GM19023 (cell line): ENCODE measurements around the gene PSD2.
A peak's percentile ranks its signal among the peaks of the same experiment; 100 is the strongest.

Experiments
- ATAC-seq: cut with Tn5 transposase; IDR thresholded peaks from one replicate; pipeline ENCODE4 v1.9.1; 2021; ENCODE audit warnings: mild to moderate bottlenecking, moderate library complexity; ENCODE audit not compliant: unreplicated experiment

Gene PSD2

DNA sequence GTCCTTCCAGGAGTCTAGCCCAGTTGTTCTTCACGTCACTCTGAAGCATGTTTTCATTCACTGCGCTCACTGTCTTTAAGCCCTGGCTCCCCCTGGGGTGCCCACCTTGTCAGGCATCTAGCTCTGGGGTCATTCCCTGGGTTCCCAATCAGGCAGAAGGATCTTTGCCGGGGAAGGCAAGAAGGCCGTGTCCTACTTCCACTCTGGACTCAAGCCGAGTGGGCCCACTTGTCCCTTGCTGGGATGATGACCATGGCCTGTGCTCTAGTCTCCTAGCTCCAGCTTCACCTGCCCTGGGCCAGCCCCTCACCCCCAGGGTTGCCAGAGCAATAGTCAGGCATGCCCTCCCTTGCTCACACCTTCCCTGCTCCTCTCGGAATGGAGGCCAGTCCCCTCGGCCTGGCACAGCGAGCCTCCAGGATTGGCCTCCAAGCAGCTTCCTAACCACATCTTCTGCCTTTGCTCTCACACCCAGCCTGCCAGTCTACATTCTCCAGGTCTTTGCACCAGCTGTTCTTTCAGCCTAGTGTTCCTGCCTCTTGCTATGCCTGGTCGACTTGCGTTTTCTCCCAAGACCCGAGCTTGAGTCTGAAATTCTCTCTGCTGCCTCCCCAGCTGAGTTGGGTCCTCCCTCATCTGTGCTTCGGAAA, 32.2 kb upstream of the PSD2 start:
- no peak for ATAC-seq

DNA sequence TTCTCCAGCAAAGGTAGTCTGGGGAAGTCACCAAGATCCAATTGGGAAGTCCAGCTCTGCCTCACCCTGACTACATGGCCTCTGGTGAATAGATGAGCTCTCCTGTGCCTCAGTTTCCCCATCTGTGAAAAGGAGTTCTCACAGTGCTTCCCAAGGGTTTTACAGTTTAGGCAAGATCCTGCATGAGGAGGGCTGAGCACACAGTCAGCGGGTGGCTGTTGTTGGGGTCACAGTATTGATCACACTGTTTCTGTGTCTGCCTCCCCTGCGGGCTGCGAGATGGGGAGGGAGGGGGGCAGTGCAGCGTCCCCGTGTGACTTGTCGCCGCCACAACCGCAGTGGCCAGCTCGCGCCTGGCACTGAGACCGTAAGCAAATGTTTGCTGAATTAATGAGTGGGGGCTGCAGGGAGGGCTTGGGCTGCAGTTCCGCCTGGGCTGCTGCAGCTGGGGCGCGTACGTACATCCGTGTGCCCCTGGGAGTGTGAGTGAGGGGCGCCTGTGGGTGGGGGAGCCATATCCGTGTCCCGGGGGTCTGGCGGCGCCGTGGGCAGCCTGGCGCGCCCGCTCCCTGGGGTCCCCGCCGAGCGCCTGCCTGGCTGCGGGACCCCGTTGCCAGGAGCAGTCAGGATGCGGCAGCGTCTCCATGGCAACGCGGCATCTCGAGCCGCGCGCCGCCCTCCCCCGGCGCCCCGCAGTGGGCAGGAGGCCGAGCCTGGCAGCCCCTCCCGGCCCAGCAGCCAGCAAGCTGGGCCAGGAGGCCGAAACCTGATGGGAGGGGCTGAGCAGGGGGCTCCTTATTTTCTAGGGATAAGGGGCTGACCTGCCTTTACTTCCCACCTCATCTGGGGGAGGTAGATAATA, 31.4 kb upstream of the PSD2 start:
- ATAC-seq, result no peak

DNA sequence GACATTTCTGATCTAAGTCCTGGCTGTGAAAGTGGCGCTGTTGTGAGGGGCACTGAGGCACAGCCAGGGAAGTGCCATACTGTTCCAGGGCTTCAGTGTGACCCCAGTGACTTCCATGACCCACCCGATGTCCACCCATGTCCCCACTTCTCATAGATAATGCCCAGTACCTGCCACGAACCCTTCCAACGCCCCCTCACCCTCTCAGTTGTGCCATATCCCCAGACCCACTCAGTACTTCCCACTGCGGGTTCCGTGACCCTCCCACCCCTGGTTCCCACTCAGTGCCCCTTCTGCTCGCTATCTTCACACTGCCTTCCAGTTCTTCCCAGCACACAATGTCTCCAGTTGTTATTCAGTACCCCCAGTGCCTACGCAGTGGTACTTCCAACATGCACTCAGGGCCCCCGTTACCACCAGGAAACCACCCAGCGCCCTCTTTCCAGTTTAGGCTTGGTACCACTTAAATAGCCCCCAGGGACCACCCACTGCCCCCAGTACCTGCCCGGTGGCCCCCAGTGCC, 30.7 kb upstream of the PSD2 start:
- no peak for ATAC-seq

DNA sequence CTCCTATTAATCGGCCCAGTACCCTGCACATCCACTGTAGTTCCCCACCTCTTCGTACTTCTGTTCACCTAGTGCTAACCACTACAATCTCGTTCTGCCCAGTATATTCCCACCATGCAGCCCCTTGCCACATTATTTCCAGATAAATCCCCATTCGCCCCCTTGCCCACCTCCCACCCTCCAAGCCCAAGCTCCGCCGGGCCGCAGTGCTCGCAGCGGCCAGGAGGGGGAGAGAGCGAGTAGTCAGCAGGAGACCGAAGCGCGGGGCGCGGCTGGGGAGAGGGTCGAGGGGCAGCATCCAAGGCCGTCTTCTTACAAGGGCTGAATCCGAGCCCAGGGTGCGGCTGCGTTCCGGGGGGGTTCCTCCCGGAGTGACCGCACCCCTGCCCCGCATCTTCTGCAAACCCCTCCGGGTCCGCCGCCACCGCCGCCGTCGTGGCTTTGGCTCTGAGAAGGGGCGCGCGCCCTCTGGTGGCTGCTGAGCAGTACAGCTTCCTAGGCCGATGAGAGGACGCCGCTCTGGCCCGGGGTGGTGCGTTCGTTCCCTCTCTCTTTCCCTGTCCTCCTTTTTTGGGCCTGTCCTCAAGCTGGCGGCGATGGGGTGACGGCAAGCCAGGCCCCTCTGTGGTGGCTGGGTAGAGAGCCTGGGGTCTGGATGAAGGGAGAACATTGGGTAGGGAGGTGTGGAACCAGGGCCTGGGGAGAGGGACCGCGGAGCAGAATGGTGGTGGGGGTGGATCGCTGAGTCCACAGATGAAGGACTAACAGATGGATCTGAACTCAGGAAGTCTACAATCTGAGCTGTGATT, 30.0 kb upstream of the PSD2 start:
- ATAC-seq, result peak; percentile 81

DNA sequence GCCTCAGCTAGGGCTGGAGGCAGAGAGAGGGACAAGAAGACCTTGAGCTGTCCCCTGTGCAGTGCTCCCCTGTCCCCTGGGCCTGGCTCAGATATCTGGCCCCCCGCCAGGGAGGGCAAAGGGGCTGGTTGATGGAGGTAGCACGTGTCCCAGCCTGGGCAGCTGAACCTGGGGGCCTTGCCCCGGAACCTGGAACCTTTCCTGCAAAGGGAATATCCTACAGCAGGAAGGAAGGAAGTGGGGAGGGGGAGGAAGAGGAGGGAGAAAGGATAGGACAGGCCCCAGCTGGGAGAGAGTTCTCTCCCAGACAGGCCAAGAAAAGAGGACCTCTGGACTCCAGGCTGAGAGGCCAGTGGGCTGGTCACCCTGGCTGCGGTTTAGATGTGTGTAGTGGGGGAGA, 27.6 kb upstream of the PSD2 start:
- ATAC-seq, result no peak

DNA sequence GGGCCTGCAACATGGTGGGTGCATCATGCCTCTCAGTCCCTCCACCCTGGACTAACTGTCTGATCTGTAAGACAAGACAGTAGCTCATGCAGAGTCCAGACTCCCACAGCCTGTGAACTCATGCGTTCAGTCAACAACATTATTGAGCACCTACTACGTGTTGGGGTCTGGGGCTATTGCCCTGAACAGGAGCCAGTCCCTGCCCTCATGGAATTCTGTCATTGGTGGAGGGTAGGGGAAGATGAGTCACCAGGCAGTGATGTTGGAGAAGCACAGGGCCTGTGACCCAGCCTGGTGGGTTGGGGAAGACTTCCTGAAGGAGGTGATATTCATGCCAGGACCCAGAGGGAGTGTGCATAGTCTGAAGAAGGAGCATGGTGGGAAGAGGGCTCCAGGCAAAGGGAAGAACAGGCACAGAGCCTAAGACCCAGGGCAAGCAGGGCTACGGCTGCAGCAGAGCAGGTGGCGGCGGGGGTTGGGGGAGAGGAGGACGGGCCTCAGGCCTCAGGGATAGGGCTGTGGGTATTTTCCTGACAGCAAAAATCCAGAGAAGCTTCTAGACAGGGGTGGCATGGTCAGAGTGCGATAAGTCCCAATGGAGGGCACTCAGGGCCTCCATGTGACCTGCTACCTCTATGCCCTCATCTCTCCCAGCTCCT, 26.7 kb upstream of the PSD2 start:
- ATAC-seq, result no peak

DNA sequence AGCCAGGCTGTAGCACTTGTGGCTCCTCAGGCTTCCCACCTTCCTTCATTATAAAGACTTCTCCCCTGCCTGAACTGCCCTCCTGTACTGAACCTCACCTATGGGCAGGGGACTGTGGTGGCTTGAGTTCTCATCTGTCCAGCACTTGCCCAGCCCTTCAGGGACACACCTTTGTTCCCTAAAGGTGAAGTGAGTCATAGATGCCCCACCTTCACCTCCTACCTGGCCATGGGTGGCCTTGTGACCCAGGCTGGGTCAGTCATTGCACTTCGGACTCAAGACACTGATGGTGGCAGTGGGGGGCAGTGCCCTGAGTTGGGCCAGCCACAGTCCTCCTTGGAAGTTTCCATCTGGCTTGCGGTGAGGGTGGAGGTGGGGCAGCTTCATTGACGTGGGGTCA, 26.1 kb upstream of the PSD2 start:
- ATAC-seq, result no peak

DNA sequence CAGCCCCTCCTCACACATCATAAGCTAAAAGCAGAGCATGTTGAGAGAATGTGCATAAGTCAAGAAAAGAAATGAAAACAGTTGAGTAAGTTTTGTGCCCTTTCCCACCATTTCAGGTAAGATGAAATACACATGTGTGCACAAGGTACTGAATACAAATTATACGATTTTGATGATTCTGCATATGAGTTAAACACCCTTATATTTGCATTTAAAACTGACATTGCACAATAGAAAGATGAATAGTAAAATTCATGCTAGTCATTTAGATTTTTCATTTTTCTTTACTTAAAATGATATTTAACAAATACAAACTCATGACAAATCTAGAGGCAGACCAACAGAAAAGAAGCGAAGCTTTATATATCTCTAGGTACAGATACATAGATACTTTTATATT, 24.9 kb upstream of the PSD2 start:
- ATAC-seq, result no peak

DNA sequence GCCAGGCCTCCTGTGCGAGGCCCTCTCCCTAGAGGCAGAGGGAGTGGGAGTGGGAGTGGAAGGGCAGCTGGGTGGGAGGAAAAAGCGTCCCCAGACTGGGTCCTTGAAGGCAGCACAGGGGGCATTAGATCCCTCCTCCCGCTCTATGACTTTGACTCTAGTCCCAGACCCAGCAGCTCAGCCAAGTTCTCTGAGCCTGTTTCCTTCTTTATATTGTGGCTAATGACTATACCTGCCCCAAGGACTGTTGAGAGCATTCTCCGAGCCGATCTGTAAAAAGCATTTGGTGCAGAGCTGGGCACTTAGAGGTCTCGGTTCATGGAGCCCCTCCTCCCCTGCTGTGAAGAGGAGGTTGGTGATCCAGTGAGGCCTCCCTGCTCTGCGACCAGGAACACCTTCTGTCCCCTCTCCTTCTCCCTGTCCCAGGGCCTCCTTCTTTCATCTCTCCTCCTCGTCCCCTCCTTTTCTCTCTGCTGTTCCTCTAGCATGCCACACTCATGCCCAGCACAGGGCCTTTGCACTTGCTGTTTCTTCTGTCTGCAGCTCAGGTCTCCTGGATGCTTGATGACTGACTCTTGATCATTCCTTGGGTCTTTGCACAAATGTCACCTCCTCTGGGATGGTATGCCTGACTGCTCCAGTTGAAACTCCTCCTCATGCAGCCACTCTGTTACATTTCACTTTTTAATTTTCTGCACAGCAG, 23.4 kb upstream of the PSD2 start:
- no peak for ATAC-seq

DNA sequence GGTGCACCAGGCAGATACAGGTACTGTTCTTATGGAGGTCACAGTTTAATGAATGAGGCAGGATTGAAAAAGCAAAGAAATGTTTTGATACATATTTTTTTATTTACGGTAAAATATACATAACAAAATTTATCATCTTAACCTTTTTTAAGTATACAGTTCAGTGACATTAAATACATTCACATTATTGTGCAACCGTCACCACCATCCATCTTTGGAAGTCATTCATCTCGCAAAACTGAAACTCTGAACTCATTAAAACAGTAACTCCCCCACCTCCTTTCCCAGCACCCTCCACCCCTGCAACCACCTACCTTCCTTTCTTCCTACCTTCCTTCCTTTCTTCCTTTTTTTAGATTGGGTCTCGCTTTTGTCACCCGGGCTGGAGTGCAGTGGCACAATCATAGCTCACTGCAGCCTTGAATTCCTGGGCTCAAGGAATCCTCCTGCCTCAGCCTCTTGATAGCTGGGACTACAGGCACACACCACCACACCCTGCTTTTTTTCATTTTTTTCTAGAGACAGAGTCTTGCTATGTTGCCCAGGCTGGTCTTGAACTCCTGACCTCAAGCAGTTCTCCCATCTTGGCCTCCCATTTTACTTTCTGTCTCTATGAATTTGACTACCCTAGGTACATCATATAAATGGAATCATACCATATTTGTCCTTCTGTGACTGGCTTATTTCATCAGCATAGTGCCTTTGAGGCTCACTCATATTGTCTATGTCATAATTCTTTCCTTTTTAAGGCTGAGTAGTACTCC, 22.5 kb upstream of the PSD2 start:
- ATAC-seq, result no peak

DNA sequence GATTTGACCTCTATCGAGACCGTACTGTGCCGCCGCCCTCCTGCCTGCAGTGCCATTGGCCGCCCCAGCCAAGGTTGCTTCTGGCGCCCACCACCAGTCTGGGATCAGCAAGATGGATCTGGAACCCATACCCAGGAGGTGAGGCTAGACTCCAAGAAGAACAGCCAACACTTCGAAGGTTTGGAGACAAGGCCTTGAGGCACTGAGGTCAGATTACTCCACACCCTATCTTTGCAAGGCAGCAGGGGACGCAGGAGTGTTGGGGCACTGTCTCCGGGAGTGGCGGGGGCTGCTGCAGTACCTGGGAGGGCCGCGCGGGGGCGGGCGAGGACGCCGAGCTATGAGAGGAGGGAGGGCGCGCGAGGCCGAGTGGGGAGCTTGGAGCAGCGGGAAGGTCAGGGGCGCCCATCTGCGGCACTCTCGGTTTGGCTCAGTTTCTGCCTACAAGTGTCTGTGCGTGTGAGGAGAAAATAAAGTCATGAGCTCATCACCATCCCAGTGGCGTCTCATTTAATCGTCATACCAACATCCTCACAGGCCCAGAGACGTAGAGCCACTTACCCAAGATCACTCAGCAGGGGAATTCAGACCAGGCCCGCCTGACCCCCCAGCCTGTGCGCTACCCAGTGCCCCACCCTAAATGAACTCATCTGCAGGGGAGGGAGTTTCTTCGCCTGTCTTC, 20.5 kb upstream of the PSD2 start:
- peak; percentile 74 for ATAC-seq

DNA sequence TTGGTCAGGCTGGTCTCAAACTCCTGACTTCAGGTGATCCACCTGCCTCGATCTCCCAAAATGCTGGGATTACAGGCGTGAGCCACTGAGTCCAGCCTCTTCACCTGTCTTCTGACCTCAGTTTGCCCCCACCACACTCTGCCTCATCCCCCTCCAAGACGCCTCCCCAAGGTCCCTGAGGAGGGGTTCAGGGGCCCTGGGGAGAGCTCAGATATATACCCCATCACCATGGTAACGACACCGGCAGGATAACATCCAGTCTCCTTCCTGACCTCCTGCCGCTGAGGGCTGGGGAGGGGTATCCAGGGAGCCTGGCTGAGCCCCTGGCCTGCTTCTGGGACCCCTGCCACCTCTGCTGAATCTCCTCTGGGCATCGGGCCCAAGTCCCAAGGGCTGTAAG, 19.7 kb upstream of the PSD2 start:
- no peak for ATAC-seq

DNA sequence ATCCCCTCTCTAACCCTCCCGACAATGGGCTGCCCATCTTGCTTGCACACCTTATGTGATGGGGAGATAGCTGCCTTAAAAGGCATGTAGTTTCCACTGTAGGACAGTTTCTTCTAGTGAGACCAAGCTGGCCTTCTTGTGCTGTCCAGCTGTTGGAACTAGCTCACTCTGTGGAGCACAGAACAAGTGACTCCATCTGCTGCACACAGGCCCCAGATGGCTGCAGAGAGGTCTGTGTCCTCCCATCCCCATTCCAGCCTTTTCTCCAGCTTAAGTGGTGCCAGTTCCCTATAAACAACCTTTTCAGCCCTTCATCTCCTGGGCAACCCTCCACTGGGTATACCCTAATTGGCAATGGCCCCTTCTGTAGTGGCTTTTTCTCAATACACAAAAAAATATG, 18.7 kb upstream of the PSD2 start:
- ATAC-seq, result no peak

DNA sequence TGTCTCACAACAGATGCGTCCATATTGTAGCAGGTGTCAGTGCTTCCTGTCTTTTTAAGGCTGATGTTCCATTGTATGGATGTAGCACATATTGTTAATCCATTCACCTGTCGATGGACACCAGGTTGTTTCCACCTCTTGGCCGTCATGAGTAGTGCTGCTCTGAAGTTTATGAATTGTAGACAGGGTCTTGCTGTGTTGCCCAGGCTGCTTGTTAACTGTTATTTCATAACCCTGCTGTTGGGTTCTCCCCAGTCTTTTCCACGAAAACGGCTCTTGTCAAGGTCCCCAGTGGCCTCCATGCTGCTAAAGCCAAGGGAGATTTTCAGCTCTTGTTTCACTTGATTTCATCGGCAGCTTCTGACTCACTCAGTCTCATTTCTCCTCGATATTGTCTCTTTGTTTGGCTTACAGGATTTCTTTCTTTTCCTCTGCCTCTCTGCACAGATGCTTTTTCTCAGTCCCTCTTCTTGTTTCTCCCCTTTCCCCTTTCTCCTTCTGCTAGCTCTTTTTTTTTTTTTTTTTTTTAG, 12.1 kb upstream of the PSD2 start:
- no peak for ATAC-seq

DNA sequence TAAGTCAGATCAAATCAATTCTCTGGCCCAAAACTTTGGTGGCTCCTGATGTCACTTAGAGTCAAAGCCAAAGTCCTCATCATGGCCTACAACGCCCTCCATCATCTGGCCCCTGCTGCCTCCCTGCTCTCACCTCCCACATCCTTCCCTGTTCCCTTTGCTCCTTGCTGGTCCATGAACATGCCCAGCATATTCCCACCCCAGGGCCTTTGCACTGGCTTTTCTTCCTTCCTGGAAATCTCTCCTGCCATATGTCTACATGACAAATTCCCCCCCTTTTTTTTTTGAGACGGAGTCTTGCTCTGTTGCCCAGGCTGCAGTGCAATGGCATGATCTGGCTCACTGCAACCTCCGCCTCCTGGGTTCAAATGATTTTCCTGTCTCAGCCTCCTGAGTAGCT, 11.1 kb upstream of the PSD2 start:
- no peak for ATAC-seq

DNA sequence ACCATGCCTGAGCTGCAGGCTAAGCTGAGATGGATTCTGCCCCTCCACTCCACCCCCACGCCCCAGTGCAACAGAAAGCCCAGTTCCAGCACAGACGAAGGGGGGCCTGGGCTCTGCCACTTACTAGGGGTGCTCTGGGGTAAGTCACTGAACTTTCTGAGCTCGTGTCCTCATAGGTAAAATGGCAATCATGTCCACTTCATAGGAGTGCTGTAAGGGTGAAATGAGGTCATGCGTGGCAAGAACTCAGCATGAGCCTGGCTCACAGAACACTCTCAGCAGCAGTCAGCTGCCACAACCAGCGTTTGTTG, 8.4 kb upstream of the PSD2 start:
- ATAC-seq, result peak; percentile 4

DNA sequence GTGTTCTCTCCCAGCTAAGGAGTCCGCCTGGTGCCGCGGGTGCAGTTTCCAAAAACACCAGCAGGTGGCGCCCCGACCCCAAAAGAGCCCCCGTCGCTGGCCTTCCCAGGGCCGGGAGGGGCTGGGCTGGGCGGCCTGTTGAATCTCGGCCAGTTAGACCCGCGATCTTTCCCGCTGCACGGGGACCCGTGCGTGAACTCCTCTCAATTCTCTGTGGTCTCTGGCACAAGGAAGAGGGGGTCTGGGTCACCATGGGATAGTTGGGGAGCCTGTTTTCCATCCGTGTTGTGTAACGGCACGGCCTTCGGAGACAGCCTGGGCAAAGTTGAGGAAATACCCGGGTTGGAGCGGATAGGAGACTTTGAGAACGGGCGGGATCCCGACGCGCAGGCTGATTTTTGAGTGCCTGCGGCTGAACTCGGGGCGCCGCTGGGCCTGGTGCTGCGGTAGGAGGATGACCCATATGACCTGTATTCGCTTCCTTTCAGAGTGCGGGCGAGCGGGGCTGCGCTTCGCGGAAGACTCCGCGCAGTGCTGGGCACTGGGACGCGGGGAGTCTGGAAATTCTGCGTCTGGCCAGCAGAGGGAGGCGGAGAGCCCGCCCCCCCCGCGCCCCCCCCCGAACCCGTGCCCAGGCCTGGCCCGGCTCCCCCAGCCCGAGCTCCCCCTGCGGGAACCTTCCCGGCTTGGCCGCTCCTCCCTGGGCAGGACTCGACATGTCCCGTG, 7.9 kb upstream of the PSD2 start:
- peak; percentile 86 for ATAC-seq

DNA sequence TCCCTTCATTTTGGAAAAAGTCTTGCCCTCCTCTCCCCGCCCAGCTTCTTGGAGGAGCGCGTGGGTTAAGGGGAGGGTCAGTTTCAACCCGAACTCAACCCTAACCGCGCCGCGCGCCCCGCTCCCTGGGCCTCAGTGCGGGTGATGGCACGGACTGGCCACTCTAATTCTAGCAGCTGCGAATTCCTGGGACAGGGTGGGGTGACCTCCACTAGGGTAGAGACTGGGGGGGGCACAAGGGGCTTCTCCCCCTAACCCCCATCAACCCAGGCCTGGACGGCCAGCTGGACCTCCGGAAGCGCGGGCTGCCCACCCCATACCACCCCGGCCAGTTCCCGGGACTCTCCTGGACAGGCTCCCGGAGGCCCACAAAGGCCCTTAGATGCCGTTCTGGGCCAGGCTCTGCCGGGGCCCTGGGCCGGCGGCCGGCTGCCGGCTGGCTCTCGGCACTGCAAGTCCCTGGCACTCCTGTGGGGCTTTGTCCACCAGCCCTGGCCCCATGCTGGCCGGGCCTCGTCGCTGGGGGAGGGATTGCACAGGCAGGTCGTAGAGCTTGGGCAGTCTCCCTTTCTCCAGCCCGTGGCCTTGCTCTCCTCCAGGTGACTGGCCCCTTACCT, 7.2 kb upstream of the PSD2 start:
- no peak for ATAC-seq
